Cortex of kidney (tissue), 1 donor: ENCODE data around the gene CASS4.
"Not testable (repeated sequence)": the region's sequence is repeated elsewhere in the genome, so short reads cannot be mapped to it uniquely, and the experiment has no call there.

Experiments used
- DNase-seq: peaks from one replicate; lab custom pipeline; 2025; lab: John Stamatoyannopoulos, UW

CASS4 gene

DNA sequence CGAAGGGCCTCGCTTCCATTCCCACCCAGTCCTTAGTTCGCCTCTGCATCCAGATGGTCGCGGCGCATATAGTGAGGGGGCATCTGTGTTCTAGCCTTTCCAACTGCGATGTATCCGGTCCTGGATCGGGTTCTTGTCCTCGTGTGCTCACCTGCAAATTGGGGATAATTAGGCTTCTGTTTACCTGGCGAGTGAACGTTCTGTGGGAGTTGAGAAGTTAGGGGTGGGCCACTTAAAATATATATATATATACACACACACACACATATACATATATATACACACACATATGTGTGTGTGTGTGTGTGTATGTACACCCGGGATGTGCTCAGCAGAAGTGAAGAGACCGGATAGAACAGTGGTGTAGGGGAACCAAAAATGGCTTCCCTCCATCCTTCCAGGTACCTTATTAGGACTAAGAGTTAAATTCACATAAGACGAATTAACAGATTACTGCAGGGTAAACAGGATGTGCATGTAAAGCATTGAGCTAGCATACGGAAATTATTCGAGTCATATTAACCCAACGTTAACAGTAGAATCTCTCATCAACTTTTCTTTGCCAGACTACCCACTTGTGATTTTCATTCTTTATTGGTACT lies 19.1 kb upstream of the CASS4 start:
- no peak for DNase-seq

DNA sequence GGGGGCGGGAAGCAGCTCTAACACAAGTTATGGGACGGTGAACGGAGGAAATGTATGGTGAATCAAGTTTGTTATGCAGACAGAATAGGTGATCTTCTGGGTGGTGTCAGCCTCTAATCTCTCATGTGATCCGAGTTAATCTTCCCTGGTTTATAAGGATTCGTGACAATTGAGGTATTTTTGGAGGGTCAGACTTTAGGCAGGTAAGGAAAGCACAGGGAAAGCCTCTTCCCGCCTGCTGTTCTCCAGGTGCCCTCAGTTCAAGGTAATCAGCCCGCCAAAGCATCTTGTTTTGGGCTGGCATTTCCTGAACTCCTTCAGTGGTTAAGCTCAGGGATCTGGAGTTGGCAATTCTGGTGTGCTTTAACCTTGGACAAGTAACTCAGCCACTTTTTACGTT lies 18.4 kb upstream of the CASS4 start:
- DNase-seq: no peak

DNA sequence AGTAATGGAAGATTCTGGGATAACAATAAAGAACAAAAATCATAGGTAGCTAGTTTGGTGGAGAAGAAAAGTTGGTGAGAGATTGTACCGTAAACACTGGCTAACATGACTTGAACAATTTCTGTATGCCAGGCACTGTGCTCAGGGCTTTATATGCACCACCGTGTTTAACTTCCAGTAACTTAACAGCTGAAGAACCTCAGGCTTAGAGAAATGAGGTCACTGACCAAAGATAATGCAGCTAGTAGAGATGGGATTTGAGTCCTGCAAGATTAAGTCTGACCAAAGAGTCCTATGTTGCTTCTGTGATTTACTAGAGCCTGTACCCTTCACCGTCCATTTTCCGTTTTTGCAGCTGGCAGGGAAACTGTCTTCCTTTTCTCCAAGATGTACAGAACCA lies 16.9 kb upstream of the CASS4 start:
- no peak for DNase-seq

DNA sequence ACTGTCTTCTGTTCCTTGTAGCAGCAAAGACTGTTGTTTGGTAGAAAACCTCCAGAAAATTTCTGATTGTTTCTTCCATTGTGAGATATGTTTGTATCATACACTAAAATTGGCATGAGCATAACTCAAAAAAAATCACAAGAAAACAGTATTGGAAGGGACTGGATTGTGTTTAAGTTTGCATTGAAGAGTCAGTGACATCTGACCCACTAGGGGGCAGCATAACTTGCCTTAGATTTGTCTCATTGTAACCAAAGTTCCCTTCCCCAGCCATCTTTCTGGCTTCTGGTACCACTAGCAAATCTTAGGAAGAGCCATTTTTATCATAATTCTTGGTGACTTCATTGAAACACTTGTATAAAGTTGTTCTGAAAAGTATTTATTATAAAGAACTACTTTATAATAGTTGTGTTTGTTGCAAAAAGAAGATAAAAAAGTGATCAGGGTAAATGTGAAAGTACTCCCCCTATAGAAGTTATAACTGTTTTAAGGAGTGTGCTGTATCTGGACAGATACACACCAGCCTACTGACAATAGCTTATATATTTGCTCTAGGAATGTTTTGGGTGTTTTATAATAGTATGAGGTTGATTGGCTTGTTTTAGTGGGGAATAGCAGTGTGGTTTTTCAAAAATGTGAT lies 11.9 kb upstream of the CASS4 start:
- DNase-seq: no peak

DNA sequence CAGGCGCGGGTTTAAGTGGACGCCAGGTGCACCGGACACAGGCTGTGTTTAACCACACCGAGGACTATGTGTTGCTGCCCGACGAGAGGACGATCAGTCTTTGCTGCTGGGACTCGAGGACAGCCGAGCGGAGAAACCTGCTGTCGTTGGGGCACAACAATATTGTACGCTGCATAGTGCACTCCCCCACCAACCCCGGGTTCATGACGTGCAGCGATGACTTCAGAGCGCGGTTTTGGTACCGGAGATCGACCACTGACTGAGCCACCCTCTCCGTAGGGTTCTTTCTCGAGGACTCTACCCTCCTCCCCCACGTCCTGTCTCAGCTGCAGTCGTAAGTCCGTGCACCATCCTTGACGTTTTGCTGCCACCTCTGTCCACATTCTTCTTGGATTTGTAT lies 8.6 kb upstream of the CASS4 start:
- no peak for DNase-seq

DNA sequence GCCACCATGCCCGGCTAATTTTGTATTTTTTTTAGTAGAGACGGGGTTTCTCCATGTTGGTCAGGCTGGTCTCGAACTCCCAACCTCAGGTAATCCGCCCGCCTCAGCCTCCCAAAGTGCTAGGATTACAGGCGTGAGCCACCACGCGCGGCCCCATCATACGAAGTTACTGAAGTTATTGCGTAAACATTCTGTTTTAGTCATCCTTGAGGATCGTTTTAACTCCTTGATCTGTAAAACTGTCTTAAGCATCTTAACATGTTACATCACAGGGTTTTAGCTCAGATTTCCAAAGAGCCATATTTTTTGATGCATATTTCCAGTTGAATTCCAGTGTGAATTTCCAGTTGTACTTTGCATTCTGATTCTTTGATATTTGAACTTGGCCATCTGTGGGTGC lies 6.7 kb upstream of the CASS4 start:
- DNase-seq: not testable (repeated sequence)

DNA sequence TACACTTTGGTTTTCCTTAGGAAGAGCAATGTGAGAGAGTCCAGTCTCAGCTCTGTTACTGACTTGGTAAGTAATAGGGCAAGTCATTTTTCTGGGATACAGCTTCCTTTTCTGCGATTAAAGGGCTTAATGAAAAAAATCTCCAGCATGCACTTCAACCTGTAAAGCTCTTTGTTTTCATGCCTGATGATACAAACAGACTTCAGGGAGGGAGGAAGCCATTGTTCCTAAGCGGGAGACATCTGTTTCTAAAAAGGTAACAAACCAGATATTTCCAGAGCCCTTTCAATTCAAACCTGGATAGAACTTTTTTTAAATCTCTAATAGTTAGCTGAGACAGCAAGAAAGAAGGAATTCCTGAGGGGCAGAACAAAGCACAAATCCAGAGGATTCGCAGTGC lies 5.2 kb upstream of the CASS4 start:
- DNase-seq: no peak

DNA sequence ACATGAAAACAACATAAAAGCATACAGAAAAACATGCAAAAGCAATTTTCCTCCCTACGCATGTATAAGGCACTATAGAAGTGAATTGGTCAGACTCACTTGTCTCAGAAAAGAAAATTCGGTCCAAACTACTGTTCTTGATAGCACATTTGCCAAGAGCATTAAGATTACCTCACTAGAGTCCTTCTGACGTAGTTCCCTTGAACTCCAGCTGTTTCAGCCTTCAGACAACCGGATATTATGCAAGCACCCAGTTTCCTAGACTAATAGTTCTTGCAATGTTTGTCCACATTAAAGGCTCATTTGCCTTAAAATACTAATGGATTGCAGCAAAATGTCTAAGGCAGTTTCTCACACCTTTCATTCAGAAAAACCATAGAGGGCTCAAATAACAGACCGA lies 2.5 kb upstream of the CASS4 start:
- no peak for DNase-seq

DNA sequence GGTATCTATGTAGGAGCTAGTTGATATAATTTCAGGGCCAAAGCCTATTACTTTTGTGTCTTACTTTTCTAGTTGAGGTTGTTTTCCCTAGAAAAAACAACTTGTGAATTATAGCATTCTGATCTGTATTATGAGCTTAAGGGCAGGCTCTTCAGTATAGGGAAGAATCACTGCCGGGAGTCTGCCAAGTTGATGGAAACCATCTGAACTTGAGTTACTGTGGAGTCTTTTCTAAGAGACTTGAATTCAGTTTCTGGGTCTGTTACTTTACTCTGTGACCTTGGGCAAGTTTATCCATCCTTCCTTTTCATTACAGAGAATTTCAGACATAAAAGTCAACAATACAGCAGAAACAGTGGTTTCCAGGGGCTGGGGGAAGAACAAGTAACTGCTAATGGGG lies 2.1 kb upstream of the CASS4 start:
- DNase-seq: no peak

DNA sequence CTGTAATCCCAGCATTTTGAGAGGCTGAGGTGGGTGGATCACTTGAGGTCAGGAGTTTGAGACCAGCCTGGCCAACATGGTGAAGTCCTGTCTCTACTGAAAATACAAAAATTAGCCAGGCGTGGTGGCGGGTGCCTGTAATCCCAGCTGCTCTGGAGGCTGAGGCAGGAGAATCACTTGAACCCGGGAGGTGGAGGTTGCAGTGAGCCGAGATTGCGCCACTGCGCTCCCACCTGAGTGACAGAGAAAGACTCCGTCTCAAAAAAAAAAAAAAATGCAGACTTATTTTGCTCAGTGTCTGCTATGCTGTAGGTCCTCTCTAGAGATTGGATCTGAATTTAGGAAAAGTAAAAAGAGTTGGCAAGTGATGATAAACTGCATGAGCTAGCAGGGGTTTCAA lies 773 bp upstream of the CASS4 start:
- DNase-seq: not testable (repeated sequence)

DNA sequence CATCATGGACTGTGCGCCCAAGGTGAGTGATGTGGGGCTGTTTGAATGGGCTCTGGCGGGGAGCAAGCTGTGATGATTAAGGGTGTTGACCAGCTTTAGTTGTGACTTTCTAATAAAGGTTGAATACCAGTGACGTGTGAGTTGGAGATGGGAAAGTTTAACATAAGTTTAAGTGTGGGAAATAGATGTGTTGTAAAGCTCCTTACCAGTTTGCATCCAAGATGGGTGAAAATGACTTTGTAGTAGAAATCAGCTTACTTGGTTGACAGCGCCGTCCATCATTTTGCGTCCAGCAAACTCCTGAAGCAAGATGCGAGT lies 372 bp downstream of the CASS4 start:
- no peak for DNase-seq

DNA sequence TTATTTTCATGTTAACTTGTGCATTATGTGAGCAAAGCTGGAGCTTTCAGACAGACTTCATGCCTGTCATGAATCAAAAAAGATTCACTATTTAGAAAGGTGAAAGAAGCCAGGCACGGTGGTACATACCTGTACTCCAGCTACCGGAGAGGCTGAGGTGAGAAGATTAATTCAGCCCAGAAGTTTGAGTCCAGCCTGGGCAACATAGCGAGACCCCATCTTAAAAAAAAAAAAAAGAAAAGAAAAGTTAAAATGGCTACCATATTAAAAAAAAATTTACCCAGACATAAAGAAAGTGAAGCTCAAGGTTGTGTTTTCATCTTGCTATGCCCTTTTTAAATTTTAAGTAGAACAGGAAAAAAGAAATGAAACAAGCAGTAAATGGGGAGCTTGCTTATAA lies 889 bp downstream of the CASS4 start:
- no peak for DNase-seq

DNA sequence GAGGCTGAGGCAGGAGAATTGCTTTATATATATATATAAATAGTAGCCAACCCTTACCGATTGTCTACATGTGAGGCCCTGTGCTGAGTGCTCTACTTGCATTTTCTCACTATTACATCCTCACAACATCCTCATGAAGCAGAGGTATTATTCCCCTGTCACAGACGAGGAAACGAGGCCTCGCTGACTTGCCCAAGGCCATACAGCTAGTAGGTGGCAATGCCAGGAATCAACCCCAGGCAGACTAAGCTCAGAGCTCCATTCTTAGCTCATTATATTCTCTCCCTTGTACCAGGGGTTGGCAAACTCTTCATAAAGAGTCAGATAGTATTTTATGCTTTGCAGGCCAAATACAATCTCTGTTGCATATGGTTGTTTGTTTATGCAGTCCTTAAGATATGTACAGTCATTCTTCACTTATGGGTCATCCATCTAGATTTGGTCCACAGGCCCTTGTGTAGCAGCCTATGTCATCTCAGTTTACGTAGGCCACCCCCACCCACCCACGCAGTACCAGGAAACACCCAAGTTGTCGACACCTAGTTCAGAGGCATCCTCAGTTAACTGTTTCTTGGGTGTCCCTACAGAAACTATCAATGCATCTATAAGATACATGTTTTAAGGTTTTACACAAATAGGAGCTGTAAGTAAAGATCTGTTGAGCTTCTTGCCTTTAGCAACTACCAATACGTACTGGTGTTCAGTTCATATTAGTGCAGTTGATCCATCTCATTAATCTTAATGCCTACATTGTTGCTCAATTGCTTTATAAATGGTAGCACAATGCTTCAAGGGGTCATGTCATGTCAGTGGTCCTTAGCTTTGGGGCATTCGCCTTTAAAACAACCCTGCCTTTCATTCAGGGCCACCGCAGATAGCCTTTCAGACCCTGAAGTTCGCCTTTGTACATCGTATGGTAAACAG lies 3.0 kb downstream of the CASS4 start:
- no peak for DNase-seq

DNA sequence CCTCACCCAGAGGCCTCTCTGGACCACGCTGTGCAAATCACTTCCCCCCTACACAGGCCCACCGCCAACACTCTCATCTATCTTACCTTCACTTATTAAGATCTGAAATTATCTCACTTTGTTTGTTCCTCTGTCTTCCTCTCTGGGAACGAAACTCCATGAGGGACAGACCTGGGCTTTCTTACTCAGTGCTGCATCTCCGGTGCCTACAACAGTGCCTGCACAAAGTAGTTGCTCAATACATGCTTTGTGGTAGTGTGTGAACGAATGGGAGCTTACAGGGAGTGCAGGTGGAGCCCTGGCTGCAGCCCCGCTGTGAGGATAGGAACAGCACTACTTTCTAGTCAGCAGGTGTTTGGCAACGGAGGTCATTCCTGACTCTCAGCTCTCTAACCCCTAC lies 5.3 kb downstream of the CASS4 start:
- DNase-seq: no peak

DNA sequence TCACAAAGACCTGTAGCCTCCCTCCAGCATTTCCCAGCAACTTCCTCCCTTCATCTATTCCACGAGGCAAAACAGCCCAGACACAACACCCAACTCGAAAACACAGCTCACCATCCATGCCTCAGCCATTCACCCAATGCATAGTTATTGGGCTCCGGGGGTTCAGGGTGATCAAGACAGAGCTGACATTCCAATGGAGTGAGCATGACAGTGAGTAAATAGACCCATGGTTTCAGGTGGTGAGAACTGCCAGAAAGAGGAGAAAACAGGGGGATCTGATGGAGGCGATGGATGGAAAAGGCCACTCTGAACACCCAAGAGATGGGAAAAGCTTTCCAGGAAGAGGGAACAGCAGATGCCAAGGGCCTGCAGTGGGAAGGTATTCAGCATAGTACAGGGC lies 5.9 kb downstream of the CASS4 start:
- no peak for DNase-seq

DNA sequence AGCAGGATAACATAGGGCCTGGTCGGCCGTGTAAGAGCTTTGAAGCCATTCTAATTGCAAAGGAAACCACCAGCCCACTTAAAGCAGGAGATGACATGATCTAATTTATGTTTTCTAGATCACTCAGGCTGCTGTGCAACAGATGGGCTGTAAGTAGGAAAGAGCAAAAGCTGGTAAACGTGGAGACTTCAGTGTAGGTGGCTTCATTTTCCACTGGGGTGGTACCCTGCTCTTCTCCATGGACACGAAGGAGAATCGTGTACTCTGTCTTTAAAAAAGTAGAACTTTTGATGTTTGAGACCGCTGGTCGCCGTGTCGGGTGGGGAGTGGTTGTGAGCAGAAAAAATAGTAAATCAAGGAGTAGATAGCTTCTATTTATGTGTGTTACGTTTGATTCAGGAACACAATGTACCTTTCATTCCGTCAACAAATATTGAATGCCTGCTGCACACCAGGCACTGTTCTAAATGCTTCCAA lies 6.4 kb downstream of the CASS4 start:
- no peak for DNase-seq

DNA sequence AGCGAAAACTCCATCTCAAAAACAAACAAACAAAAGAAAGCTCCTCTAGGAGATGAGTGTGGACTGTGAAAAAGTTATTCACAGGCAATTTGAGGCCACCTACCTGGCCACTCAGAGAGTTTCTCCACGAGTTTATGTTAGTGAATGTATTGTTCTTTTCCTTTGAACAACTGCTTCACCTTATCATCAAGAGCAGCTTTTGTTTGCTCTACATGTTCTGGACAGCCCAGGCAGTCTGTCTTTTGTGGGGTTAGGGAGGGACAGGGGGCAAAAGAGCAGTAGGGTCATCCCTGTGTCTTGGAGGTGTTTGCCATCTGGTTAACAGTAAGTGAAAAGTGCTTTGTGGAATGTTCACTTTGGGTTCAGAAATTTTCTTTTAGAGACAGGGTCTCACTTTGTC lies 8.0 kb downstream of the CASS4 start:
- no peak for DNase-seq

DNA sequence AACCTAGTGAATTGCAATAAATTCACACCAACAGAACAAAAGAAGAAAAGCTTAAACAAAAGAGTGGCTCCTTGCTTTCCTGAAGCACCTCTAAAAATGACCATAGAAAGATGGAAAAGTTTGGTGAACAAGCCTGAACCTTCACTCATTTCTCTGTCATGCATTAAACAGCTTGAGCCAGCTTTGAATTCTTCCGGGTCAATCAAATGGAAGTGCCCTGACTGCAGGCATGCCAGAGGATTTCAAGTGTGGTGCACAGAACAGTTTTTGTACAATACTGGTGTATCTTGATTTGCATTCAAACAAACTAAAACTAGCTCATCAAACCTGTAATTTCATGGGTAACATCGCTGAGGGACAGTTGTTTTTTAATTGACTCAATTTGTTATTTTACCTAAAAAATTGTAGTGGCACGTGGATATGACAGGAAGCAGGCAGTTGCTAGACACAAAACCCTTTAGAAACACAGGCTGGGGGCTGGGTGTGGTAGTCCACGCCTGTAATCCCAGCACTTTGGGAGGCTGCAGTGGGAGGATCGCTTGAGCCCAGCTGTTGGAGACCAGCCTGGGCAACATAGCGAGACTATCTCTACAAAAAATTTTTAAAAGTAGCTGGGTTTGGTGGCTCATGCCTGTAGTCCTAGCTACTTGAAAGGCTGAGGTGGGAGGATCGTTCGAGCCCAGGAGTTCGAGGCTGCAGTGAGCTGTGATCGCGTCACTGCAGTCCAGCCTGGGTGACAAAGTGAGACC lies 9.1 kb downstream of the CASS4 start:
- DNase-seq: no peak

DNA sequence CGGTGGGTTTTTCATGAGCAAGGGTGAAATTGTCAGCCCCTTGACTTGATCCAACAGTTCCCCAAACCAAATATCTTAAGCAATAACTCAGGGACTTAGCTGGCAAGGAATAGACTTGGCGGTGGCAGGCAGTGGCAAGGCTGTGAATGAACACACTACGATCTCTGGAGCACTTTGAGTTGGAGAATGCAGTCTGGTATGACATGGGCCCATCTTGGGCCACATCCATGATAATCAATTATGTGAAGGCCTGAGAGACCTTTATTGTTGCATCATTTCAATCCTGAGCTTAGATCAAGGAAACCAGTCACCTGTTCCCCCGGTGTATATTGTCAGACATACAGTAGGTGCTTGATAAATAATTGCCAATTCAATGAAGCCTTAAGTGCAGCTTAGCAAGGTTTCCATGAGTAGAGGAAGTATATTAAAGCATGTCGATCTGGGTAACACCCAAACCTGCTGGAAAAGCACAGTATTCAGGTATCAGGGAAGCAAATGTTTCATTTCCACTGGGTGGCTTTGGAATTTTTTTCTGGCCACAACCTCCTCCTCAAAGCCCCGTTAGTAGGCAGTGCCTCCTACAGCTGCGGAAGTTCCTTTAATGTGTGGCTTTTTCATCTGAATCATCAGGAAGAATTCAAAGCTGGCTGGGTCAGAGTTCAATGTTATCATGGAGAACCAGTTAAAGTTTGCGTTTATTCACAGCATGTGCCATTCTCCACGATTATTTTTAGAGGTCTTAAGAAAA lies 10.2 kb downstream of the CASS4 start:
- DNase-seq: no peak

DNA sequence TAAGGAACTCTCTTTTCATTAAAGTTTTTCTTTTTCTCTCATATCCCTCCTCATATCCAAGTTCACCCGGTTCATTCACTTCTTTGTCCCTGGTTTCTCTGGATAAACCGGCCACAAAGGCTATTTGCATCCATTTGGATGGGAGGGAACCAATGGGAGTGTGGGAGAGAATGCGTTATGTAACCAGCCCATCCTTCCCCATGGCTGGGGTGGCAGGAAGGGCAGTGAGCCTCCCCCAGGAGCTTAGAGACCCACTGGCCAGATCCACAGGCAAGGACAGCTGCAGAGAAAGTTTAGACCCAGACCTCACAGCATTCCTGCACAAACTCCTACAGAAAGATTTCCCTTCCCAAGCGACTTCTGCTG lies 10.7 kb downstream of the CASS4 start:
- DNase-seq: no peak

DNA sequence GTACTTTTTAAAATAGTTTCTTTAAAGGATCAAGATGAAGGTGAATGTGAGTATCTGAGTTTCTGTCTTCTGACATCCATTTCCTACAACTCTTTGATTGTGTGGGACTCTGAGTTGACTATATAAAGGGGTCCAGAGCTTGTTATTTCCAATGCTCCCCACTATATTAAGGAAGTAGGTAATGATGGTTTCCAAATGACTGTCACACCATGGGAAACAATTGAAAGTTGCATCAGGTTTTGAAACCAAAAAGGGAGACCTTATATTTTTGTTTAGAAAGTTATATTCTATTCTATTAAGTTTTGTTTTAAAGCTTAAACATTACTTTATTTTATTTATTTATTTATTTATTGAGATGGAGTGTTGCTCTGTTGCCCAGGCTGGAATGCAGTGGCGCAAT lies 11.2 kb downstream of the CASS4 start:
- no peak for DNase-seq

DNA sequence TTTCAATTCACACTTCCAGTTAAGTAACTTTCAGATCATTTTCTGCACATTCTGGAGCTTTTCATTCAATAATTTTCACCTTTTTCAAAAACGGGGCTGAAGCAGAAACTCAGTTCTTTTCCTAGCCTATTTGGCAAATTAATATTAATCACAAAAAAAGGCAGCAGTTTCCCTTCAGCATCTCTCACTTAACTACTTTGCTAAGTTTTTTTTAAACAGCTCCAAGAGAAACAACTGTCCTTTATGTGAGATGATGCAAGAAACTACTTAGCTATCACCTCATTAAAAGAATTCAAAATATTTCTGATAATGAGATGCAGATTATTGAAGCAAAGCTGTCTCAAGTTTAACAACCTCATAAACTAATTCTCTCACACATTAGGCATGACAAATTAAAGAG lies 11.8 kb downstream of the CASS4 start:
- DNase-seq: no peak
